NCI-H2196 (cell line): ENCODE measurements around the gene STARD9.
"Not testable (repeated sequence)": the region's sequence is repeated elsewhere in the genome, so short reads cannot be mapped to it uniquely, and the experiment has no call there.

Source experiments
- DNase-seq: peaks from one replicate; lab custom pipeline; 2025; ENCODE audit not compliant: unreplicated experiment; lab: John Stamatoyannopoulos, UW

Gene STARD9

DNA sequence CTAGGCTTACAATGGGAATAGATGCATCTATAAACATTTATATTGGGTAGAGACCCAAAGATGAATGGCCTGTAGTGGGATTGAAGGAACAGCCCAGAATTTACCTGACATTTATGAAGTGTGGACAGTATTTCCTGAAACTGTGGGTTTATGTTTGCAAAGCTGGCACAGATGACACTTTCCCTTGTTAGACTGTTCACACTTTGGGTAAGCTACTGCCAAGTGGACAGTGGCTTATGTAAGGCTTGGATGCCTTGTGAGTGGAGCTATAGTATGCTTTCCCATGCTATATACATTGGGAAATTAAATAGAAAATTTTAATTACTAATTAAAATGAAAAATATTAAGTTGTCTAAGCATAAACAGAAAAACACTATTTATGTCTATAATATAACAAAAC lies 48.5 kb downstream of the STARD9 start:
- no peak for DNase-seq

DNA sequence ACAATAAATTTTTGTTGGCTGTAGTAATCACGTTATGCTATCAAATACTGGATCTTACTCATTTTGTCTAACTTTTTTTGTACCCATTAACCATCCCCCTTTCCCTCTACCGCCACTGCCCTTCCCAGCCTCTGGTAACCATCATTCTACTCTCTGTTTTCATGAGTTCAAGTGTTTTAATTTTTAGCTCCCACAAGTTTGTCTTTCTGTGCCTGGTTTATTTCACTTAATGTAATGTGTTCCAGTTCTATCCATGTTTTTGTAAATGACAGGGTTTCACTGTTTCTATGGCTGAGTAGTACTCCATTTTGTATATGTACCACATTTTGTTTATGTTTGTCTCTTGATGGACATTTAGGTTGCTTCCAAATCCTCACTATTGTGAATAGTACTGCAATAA lies 52.1 kb downstream of the STARD9 start:
- DNase-seq, result no peak

DNA sequence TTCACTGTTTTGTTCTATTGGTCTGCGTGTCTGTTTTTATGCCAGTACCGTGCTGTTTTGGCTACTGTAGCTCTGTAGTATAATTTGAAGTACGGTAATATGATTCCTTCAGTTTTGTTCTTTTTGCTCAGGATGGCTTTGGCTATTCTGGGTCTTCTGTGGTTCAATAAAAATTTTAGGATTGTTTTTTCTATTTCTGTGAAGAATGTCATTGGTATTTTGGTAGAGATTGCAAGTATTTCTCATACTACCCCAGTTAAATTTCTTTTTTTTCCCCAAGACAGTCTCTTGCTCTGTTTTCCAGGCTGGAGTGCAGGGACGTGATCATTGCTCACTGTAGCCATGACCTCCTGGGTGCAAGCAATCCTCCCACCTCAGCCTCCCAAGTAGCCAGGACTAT lies 53.4 kb downstream of the STARD9 start:
- no peak for DNase-seq

DNA sequence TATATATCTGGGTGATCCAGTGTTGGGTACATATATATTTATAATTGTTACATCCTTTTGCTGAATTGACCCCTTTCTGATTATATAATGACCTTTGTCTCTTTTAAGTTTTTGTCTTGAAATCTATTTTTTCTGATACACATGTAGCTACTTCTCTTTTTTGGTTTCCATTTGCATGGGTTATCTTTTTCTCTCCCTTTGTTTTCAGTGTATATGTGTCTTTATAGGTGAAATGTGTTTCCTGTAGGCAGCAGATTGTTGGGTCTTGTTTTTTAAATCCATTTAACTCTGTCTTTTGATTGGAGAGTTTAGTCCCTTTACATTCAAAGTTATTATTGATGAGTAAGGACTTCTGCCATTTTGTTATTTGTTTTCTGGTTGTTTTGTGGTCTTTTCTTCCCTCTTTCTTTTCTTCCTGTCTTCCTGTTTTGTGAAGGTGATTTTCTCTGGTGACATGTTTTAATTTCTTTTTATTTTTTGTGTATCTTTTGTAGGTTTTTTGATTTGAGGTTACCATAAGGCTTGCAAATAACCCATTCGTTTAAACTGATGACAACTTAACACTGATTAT lies 56.8 kb downstream of the STARD9 start:
- no peak for DNase-seq

- no peak for DNase-seq
Measured at GRCh38 chr15:42640109-42640508, 64.7 kb downstream of the STARD9 start.

DNA sequence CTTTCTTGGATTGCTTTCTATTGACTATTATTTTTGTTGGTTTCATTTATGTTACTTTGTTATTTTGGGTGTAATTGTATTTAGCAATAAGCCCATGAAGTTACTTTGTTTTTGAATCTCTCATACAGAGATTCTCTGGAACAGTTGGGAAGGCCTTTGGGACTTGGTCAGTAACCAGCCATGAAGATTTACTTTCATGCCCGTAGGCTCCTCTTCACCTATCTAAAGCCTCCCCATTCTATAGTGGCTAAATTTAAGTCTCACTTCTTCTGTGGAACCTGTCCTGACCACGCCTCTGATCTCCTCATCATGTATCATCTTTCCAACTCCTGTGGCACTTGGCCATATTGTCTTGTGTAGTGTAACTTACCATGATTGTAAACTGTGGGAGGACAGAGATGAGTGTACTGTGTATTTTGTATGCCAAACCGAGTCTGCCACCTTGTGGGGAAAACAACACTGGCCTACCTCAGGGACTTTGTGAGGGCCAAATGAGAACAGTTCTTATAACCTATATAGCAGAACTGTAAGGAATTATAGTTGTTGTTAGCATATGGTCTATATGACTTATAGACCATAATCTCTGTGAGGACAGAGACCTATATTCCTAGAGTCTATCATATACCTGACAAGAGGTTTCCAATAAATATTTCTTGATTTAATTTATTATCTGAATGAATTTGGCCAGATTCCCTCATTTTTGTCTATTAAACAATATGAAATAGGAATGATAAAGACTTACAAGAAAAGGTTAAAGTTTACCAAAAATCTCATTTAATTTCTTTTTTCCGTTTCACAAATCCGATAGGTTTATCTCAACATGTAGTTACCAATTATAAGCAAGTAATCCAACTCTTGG lies 75.0 kb downstream of the STARD9 start:
- DNase-seq, result peak; percentile 37

- no peak for DNase-seq
Measured at GRCh38 chr15:42665827-42666226, 90.4 kb downstream of the STARD9 start.

- no peak for DNase-seq
Measured at GRCh38 chr15:42667855-42668254, 92.4 kb downstream of the STARD9 start.

DNA sequence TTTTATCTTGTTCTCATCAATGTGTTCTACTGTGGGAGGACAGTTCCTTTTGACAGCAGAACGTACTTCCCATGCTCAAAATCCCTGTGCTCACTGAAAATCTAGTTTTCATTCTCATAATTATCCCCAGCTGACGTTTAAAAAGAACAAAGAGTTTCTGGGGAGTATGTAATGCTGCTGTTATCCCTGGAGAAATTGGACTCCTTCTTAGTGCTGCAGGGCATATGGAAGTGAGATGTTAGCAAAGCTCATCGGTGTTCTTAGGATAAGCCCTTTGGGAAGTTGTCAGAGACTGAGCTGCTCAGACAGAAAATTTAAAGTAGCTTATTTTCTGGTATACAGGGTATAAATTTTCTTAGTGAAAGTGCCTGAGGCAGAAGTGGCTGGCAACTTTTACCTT lies 95.0 kb downstream of the STARD9 start:
- no peak for DNase-seq

GRCh38 chr15:42672444-42672843 lies 97.0 kb downstream of the STARD9 start:
- no peak for DNase-seq

DNA sequence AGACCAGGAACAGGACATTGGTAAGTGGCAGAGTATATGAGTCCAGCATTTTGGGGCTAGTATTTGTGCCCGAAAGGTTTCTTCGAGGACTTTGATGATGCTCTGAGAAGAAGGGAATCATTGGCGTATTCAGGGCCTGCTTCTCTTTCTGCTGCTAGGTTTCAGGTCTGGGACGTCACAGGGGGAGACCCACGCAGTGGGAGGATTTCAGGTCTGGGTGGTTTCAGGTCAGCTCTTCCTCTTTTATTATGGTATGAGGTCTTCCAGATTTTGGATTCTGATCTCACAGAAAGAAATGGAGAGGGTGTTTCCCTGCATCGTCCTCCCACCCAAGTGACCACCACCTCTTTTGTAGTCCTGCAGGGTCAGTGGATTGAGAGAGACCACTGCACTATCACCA lies 99.1 kb downstream of the STARD9 start:
- no peak for DNase-seq

- no peak for DNase-seq
Measured at GRCh38 chr15:42675021-42675420, 99.6 kb downstream of the STARD9 start.

DNA sequence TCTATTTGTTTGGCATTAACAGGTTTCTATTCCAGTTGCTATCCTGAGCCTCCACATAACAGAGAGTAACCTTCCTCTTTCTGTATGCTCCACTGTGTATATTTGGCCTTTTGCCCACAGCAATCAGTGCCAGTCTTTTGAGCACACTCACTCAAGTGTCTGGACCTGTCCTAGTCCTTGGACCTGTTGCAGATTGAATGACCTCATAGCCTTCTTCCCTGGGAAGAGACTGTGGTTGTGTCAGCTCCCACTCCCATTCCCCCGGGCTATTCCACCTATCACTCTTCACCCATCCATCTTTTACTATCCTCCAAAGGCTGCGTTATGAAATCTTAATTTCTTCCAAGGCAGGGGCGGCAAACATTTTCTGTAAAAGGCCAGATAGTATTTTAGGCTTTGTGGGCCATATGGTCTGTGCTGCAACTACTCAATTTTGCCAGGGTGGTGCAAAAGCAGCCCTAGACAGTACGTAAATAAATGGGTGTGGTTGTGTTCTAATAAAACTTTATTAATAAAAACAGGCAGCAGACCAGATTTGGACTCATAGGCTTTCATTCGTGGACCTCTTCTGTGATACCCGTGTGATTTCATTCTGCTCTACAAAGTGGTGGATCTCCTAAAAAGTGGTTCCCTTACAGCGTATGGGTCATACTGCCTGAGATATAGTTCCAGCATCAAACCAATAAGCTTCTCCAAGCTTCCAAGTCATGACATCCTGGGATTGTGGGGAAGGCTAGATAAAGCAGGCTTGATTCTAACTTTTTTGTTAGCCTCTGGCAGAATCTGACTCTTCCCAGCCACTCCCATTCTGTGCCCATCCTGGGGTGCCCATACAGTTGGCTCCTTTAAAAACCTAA lies 104.1 kb downstream of the STARD9 start:
- peak; percentile 13 for DNase-seq

DNA sequence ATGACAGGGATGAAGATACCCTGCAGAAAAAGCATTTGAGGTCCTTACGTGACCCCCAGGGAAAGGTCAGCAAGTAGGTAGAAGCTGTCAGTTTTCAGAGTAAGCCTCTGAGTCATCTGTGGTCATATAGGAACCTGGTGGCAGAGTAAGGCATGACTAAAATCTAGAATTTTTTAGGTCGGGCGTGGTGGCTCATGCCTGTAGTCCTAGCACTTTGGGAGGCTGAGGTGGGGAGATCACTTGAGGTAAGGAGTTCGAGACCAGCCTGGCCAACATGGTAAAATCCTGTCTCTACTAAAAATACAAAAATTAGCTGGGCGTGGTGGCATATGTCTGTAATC lies 104.7 kb downstream of the STARD9 start:
- DNase-seq, result not testable (repeated sequence)

DNA sequence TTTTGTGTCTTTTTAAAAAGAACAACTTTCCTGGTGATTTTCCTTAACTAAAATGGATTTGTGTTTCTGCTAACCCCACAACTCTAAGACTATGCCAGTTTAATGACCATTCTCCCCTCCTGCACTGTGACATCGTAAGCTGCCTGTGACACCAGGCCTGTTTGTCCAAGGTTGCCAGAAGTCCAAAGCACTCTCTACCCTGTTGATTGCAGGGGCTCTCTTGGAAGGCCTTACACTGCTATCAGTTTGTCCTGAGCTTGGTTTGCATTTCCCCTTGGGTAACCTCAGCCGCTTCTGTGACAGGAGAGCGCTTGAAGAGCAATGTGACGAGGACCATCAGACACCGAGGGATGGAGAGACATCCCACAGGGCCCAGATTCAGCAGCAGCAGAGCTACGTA lies 105.7 kb downstream of the STARD9 start:
- no peak for DNase-seq

DNA sequence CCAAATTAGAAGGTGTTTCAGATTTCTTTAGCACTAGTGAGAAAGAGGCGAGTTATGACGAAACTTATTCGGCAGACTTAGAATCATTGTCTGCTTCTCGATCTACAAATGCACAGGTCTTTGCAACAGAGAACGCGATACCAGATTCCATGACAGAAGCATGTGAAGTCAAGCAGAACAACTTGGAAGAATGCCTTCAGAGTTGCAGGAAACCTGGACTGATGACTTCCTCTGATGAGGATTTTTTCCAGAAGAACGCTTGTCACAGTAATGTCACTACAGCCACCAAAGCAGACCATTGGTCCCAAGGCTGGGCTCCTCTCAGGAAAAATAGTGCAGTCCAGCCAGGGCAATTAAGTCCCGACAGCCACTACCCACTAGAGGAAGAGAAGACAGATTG lies 110.9 kb downstream of the STARD9 start:
- DNase-seq, result no peak

- DNase-seq, result no peak
Measured at GRCh38 chr15:42687740-42688139, 112.3 kb downstream of the STARD9 start.

GRCh38 chr15:42688301-42688700 lies 112.9 kb downstream of the STARD9 start:
- DNase-seq, result no peak

GRCh38 chr15:42691308-42691707 lies 115.9 kb downstream of the STARD9 start:
- DNase-seq, result no peak

DNA sequence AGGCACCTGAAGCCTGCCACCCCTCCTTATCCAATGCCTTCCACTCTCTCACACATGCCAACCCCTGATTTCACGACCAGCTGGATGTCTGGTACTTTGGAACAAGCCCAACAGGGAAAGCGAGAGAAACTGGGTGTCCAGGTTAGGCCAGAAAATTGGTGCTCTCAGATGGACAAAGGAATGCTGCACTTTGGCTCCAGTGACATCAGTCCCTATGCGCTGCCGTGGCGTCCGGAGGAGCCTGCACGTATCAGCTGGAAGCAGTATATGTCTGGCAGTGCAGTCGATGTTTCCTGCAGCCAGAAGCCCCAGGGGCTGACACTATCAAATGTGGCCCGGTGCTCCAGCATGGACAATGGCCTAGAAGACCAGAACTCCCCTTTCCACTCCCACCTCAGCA lies 116.4 kb downstream of the STARD9 start:
- no peak for DNase-seq

DNA sequence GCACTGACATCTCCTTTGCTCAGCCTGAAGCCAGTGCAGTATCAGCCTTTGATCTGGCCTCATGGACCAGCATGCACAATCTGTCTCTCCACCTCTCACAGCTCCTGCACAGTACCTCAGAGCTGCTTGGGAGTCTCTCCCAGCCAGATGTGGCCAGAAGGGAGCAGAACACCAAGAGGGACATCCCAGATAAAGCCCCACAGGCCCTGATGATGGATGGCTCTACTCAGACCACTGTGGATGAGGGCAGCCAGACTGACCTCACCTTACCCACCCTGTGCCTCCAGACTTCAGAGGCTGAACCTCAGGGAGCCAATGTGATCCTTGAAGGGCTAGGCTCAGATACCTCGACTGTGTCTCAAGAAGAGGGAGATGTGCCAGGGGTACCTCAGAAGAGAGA lies 117.1 kb downstream of the STARD9 start:
- DNase-seq, result no peak

- no peak for DNase-seq
Measured at GRCh38 chr15:42692997-42693396, 117.6 kb downstream of the STARD9 start.
